ENCODE results near the gene ATAT1. TPM values are rescaled to one million over a fixed set of nuclear protein-coding genes. Genes with fewer than 3 reads are reported as not detected.
A peak's percentile ranks its signal among the peaks of the same experiment; 100 is the strongest.

The ATAT1 gene
- total RNA-seq, 4 donors from 2014 or later: 2.7 to 8.7 (median 5.1) TPM

- peak overlapping the region; percentile 68 to 91 (median 76) for H3K4me3 ChIP-seq
- H3K27ac ChIP-seq (replicated peaks in 1 of 4): peak overlapping the region; percentile 90 to 98 (median 96)
- WGBS: 0% methylated on average over 6 of the region's 6 CpGs
- intact Hi-C loops (cut with DNase I): loop anchor here (5.0 kb wide), 1 partner anchor 133 kb away; no protein-coding TSS in a partner anchor
- H3K27me3 ChIP-seq: no peaks in the 10 kb centered on the region
- TF ChIP-seq POLR2AphosphoS5 (IDR thresholded peaks at IDR 0.05): peak in 1 of 2 donors; percentile 99
- peak in 1 of 3 experiments; percentile 11 for TF ChIP-seq CTCF (IDR thresholded peaks at IDR 0.05)
- TF ChIP-seq POLR2A (IDR thresholded peaks at IDR 0.05; ENCODE audit: low read depth): no peak
- peaks cover 8 to 24% (median 14%) of the 10 kb centered on the region in 4 donors for H3K36me3 ChIP-seq
- H3K4me1 ChIP-seq: peaks cover 59 to 68% (median 64%) of the 10 kb centered on the region in 4 donors
- no peaks in the 10 kb centered on the region for H3K9me3 ChIP-seq
- peak; percentile 95 for DNase-seq (ENCODE audit: extremely low spot score)
Observed at GRCh38 chr6:30614843-30615218, 11.8 kb upstream of the ATAT1 start.

- no peaks in the 10 kb centered on the region for H3K27me3 ChIP-seq
- H3K9me3 ChIP-seq: no peaks in the 10 kb centered on the region
- H3K4me3 ChIP-seq: peak overlapping the region; percentile 68 to 91 (median 76)
- peak overlapping the region; percentile 90 to 98 (median 96) for H3K27ac ChIP-seq (replicated peaks in 1 of 4)
- peaks cover 54 to 62% (median 59%) of the 10 kb centered on the region in 4 donors for H3K4me1 ChIP-seq
- under 1% methylated on average over 10 of the region's 10 CpGs for WGBS
- peaks cover 11 to 30% (median 20%) of the 10 kb centered on the region in 4 donors for H3K36me3 ChIP-seq
- no peak for DNase-seq (ENCODE audit: extremely low spot score)
- TF ChIP-seq EP300 (IDR thresholded peaks at IDR 0.05): no peak
- no peak for TF ChIP-seq POLR2AphosphoS5 (IDR thresholded peaks at IDR 0.05)
- no peak for TF ChIP-seq POLR2A (IDR thresholded peaks at IDR 0.05; ENCODE audit: low read depth)
- TF ChIP-seq CTCF (IDR thresholded peaks at IDR 0.05): no peak
- intact Hi-C loops (cut with DNase I): no loop called here
Observed at GRCh38 chr6:30615219-30615957, 11.3 kb upstream of the ATAT1 start.

- Histone ChIP-seq H3K27ac (replicated peaks in 1 of 4) (peak overlapping the region; percentile 90 to 98 (median 96)), H3K27me3 (no peaks in the 10 kb centered on the region), H3K4me3 (peak overlapping the region; percentile 68 to 91 (median 76)), H3K9me3 (no peaks in the 10 kb centered on the region), H3K4me1 (peaks cover 46 to 56% (median 52%) of the 10 kb centered on the region in 4 donors), H3K36me3 (peaks cover 19 to 38% (median 28%) of the 10 kb centered on the region in 4 donors)
- intact Hi-C loops (cut with DNase I): loop anchor here (2.0 kb wide), 1 partner anchor 105 kb away; the partner anchor contains the start of gene TUBB
- WGBS: 0% methylated on average over 10 of the region's 10 CpGs
- TF ChIP-seq CTCF (IDR thresholded peaks at IDR 0.05) (no peak), POLR2AphosphoS5 (IDR thresholded peaks at IDR 0.05) (peak in 1 of 2 donors; percentile 69), EP300 (IDR thresholded peaks at IDR 0.05) (no peak), POLR2A (IDR thresholded peaks at IDR 0.05; ENCODE audit: low read depth) (peak; percentile 31)
- DNase-seq (ENCODE audit: extremely low spot score): no peak
Observed at GRCh38 chr6:30615958-30616810, 10.5 kb upstream of the ATAT1 start.

GRCh38 chr6:30616811-30617564, 9.7 kb upstream of the ATAT1 start, which contains the start of gene PPP1R10:
TSS of gene PPP1R10 (minus strand) at chr6:30617243. CDS start at chr6:30609944, 7,299 bp downstream.
- H3K27me3 ChIP-seq: no peaks in the 10 kb centered on the region
- H3K9me3 ChIP-seq: no peaks in the 10 kb centered on the region
- peaks cover 38 to 48% (median 44%) of the 10 kb centered on the region in 4 donors for H3K4me1 ChIP-seq
- intact Hi-C loops (cut with DNase I): loop anchor here (2.0 kb wide), 1 partner anchor 104 kb away; the partner anchor contains the start of gene TUBB
- under 1% methylated on average over 40 of the region's 40 CpGs for WGBS
- H3K4me3 ChIP-seq: peak within 1 kb of the TSS; percentile 68 to 91 (median 76)
- H3K27ac ChIP-seq (replicated peaks in 1 of 4): peak within 1 kb of the TSS; percentile 90 to 98 (median 96)
- DNase-seq (ENCODE audit: extremely low spot score): peak; percentile 100
- H3K36me3 ChIP-seq: peaks cover 27 to 46% (median 36%) of the 10 kb centered on the region in 4 donors
- TF ChIP-seq CTCF (IDR thresholded peaks at IDR 0.05) (no peak), POLR2AphosphoS5 (IDR thresholded peaks at IDR 0.05) (peak in 1 of 2 donors; percentile 97), POLR2A (IDR thresholded peaks at IDR 0.05; ENCODE audit: low read depth) (peak; percentile 99)
